Right atrium auricular region (tissue), 2 donors: ENCODE data around the gene PTGR1. TPM values are rescaled to one million over a fixed set of nuclear protein-coding genes. Genes with fewer than 3 reads are reported as not detected.

Experiments
- DNase-seq: peaks from one replicate; pipeline ENCODE4 v3.0.0-alpha.2; 2019; ENCODE audit warnings: low spot score
- H3K27ac ChIP-seq, 2 donors: fragments of 200-600 bp; sonication (generic); 1 replicate in 1 of 2; 2 replicates in 1 of 2; pipeline ENCODE4 v1.5.1; 2016 to 2019
- H3K27me3 ChIP-seq, 2 donors: fragments of 200-600 bp; sonication (generic); one replicate each; pipeline versions ENCODE4 v1.5.1 to v1.6.0; 2017 to 2019
- H3K36me3 ChIP-seq: fragments of 200-600 bp; sonication (generic); one replicate; pipeline ENCODE4 v1.5.1; 2016
- H3K4me1 ChIP-seq, 2 donors: fragments of 200-600 bp; sonication (generic); one replicate each; pipeline versions ENCODE4 v1.5.1 to v1.6.0; 2017 to 2019
- H3K4me3 ChIP-seq, 2 donors: fragments of 200-600 bp; sonication (generic); 1 replicate in 1 of 2; 2 replicates in 1 of 2; pipeline ENCODE4 v1.5.1; 2017 to 2019; ENCODE audit warnings: mild to moderate bottlenecking in 1 of 2, moderate library complexity in 1 of 2
- H3K9me3 ChIP-seq, 2 donors: fragments of 200-600 bp; sonication (generic); one replicate each; pipeline ENCODE4 v1.5.1; 2019
- total RNA-seq, 2 donors: library from RNA; depleted of rRNA; stranded (reverse); fragments of >200 nt; gene quantifications; one replicate each; pipeline ENCODE4 v1.1.0, GENCODE V29; 2016
- TF ChIP-seq, protein P1 (sequence below), 2 donors: fragments of 200-600 bp; sonication (generic); IDR thresholded peaks; one replicate each; pipeline ENCODE4 v1.5.1; 2019; ENCODE audit warnings: antibody characterized with exemption in 2 of 2

The PTGR1 gene
- total RNA-seq, 2 donors from 2014 or later = 23.9 to 38.8 TPM

DNA sequence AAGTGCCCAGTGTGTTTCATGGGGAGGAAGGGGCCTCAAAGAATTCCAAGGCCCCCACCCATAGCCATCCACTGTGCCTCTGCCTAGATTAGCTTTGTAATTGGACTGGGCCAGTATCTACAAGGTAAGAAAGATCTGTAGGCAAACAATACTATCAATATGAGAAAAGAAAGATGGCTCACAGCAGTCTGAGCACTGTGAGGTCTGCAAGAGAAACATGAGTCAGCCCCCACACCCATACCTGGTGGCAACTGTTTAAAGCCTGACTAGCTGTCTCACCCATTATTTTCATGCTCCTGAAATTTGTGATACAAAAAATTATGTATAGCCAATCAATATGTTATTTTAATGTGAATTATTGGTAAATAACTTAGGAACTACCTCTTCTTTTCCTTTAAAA is 84.5 kb downstream of the PTGR1 start:
- TF ChIP-seq, protein P1, sequence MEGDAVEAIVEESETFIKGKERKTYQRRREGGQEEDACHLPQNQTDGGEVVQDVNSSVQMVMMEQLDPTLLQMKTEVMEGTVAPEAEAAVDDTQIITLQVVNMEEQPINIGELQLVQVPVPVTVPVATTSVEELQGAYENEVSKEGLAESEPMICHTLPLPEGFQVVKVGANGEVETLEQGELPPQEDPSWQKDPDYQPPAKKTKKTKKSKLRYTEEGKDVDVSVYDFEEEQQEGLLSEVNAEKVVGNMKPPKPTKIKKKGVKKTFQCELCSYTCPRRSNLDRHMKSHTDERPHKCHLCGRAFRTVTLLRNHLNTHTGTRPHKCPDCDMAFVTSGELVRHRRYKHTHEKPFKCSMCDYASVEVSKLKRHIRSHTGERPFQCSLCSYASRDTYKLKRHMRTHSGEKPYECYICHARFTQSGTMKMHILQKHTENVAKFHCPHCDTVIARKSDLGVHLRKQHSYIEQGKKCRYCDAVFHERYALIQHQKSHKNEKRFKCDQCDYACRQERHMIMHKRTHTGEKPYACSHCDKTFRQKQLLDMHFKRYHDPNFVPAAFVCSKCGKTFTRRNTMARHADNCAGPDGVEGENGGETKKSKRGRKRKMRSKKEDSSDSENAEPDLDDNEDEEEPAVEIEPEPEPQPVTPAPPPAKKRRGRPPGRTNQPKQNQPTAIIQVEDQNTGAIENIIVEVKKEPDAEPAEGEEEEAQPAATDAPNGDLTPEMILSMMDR (IDR thresholded peaks at IDR 0.05) = no peak

More for the DNA sequence above, 84.5 kb downstream of the PTGR1 start:
- Histone ChIP-seq H3K9me3 (no peaks in the 10 kb centered on the region), H3K27ac (no peak overlapping the region), H3K4me3 (no peak overlapping the region), H3K27me3 (no peaks in the 10 kb centered on the region), H3K4me1 (no peaks in the 10 kb centered on the region), H3K36me3 (no peaks in the 10 kb centered on the region)
- no peak for DNase-seq

Other genes with a start within 250 kb of the PTGR1 start
- gene ECPAS, start 115.3 kb downstream of the PTGR1 start, total RNA-seq = 10 to 100 TPM; 62.7 to 75.5 TPM
- gene ZNF483, start 74.5 kb downstream of the PTGR1 start, total RNA-seq = 1 to 10 TPM; 5.5 to 6.9 TPM
- gene DNAJC25, start 31.7 kb upstream of the PTGR1 start, total RNA-seq = 1 to 10 TPM; 5.3 to 8.7 TPM
- gene GNG10, start 62.0 kb upstream of the PTGR1 start, total RNA-seq = 10 to 100 TPM; 44.5 to 45.1 TPM
- not detected for gene SHOC1, start 195.3 kb upstream of the PTGR1 start, total RNA-seq